RKO (cell line): ENCODE data around the gene AIFM2.
"Not testable (repeated sequence)": the region's sequence is repeated elsewhere in the genome, so short reads cannot be mapped to it uniquely, and the experiment has no call there.

Experiments
- DNase-seq: peaks from one replicate; pipeline ENCODE4 v3.0.0-alpha.2; 2016; ENCODE audit warnings: low spot score

The AIFM2 gene

GRCh38 chr10:70132098-70133029 lies at the start of gene AIFM2:
AIFM2 (minus strand) TSS chr10:70132825; CDS start chr10:70124084, 8,741 bp downstream.
- DNase-seq = peak; percentile 89

GRCh38 chr10:70179209-70179608 lies 46.6 kb upstream of the AIFM2 start:
- not testable (repeated sequence) for DNase-seq

- no peak for DNase-seq
These were observed 45.6 kb upstream of the AIFM2 start for GRCh38 chr10:70178139-70178725.

GRCh38 chr10:70176441-70176840 lies 43.8 kb upstream of the AIFM2 start:
- DNase-seq = no peak

- no peak for DNase-seq
These were observed 42.9 kb upstream of the AIFM2 start for GRCh38 chr10:70175516-70175915.

GRCh38 chr10:70174058-70174741 lies 41.6 kb upstream of the AIFM2 start:
- no peak for DNase-seq

GRCh38 chr10:70169649-70170364 lies 37.2 kb upstream of the AIFM2 start:
- DNase-seq = peak; percentile 35

- no peak for DNase-seq
These were observed 36.4 kb upstream of the AIFM2 start for GRCh38 chr10:70169011-70169410.

- no peak for DNase-seq
These were observed 34.6 kb upstream of the AIFM2 start for GRCh38 chr10:70167246-70167645.

GRCh38 chr10:70166394-70166793 lies 33.8 kb upstream of the AIFM2 start:
- DNase-seq = no peak

- no peak for DNase-seq
These were observed 31.5 kb upstream of the AIFM2 start for GRCh38 chr10:70164163-70164562.

- no peak for DNase-seq
These were observed 30.8 kb upstream of the AIFM2 start for GRCh38 chr10:70163448-70163847.

- no peak for DNase-seq
These were observed 30.2 kb upstream of the AIFM2 start for GRCh38 chr10:70162892-70163201.

- DNase-seq = no peak
These were observed 29.7 kb upstream of the AIFM2 start for GRCh38 chr10:70162151-70162891.

GRCh38 chr10:70160798-70161197 lies 28.2 kb upstream of the AIFM2 start:
- no peak for DNase-seq

GRCh38 chr10:70159366-70159765 lies 26.7 kb upstream of the AIFM2 start:
- DNase-seq = not testable (repeated sequence)

- DNase-seq = no peak
These were observed 25.5 kb upstream of the AIFM2 start for GRCh38 chr10:70158113-70158512.

- no peak for DNase-seq
These were observed 22.7 kb upstream of the AIFM2 start for GRCh38 chr10:70155255-70155838.

GRCh38 chr10:70148516-70148915 lies 15.9 kb upstream of the AIFM2 start:
- DNase-seq = no peak

- DNase-seq = no peak
These were observed 14.6 kb upstream of the AIFM2 start for GRCh38 chr10:70147259-70147625.
